Lung (tissue), 12 donors: ENCODE results near the gene CBFA2T2. TPM values are rescaled to one million over a fixed set of nuclear protein-coding genes. Genes with fewer than 3 reads are reported as not detected.

Experiments used
- ATAC-seq: fragments of 200-7000 bp; cut with Tn5 transposase; one replicate; pipeline ENCODE4 v1.9.1; 2020; ENCODE audit warnings: moderate number of reproducible peaks; ENCODE audit not compliant: insufficient read depth, low FRiP score
- DNase-seq, 3 donors: peaks; one replicate each; pipeline ENCODE4 v3.0.0-alpha.2; 2013 to 2017
- H3K27ac ChIP-seq, 2 donors: one replicate each; pipeline ENCODE4 v1.5.1; 2013; ENCODE audit warnings: mild to moderate bottlenecking in 2 of 2, moderate library complexity in 2 of 2, control low read depth in 1 of 2, inconsistent platforms in 1 of 2, low read depth in 1 of 2, low read length in 1 of 2
- H3K27me3 ChIP-seq, 3 donors: one replicate each; pipeline ENCODE4 v1.5.1; 2013; ENCODE audit warnings: low read length in 2 of 3; ENCODE audit not compliant: control insufficient read depth in 3 of 3, insufficient read depth in 3 of 3
- H3K36me3 ChIP-seq, 4 donors: one replicate each; pipeline ENCODE4 v1.5.1; 2013; ENCODE audit warnings: low read length in 4 of 4, mild to moderate bottlenecking in 1 of 4, moderate library complexity in 1 of 4; ENCODE audit not compliant: control insufficient read depth in 4 of 4, insufficient read depth in 4 of 4
- H3K4me1 ChIP-seq, 5 donors: one replicate each; pipeline ENCODE4 v1.5.1; 2013; ENCODE audit warnings: low read length in 5 of 5, mild to moderate bottlenecking in 2 of 5, moderate library complexity in 1 of 5; ENCODE audit not compliant: control insufficient read depth in 5 of 5, insufficient read depth in 5 of 5
- H3K4me3 ChIP-seq: one replicate; pipeline ENCODE4 v1.5.1; 2013; ENCODE audit warnings: mild to moderate bottlenecking, control low read depth, moderate library complexity
- H3K9ac ChIP-seq, 2 donors: one replicate each; pipeline ENCODE4 v1.5.1; 2013; ENCODE audit warnings: low read length in 2 of 2, control low read depth in 1 of 2; ENCODE audit not compliant: insufficient read depth in 1 of 2
- H3K9me3 ChIP-seq, 4 donors: one replicate each; pipeline ENCODE4 v1.5.1; 2013; ENCODE audit warnings: low read length in 3 of 4, mild to moderate bottlenecking in 1 of 4, moderate library complexity in 1 of 4; ENCODE audit not compliant: control insufficient read depth in 4 of 4, insufficient read depth in 3 of 4
- WGBS, 2 donors: extraction: QIAGEN DNeasy Blood & Tissue Kit; methylation state at CpG; one replicate each; pipeline ENCODE4 v1.1.7; 2013; 5-methylcytosine and 5-hydroxymethylcytosine counted together
- polyA plus RNA-seq, 2 donors: library from polyadenylated mRNA; stranded (reverse); fragments of 200-250 nt; gene quantifications; one replicate each; pipeline ENCODE4 v1.2.1, GENCODE V29; 2013
- total RNA-seq, 2 donors: library from RNA; depleted of rRNA in 1 of 2; stranded (reverse); fragments of >200 nt in 1 of 2; gene quantifications; one replicate each; pipeline ENCODE4 v1.2.1, GENCODE V29; 2014 to 2021
- TF ChIP-seq, protein P1 (sequence below): IDR thresholded peaks from 2 replicates; pipeline ENCODE4 v1.5.1; 2012; ENCODE audit warnings: mild to moderate bottlenecking; ENCODE audit errors: control extremely low read depth, extremely low read depth
- donor health status: control.
- donor health status: control.
- donor health status: Bipolar disorder and iron deficiency.
- donor health status: healthy.
- donor health status: DM: yes; HTN: yes; CAD: no.

CBFA2T2 gene
- total and polyA plus RNA-seq, 4 donors = 5.1 to 19.1 (median 8.2) TPM

GRCh38 chr20:33648396-33649004 is 158.6 kb downstream of the CBFA2T2 start:
- H3K27me3 ChIP-seq = no peaks in the 10 kb centered on the region
- no peak overlapping the region for H3K9ac ChIP-seq
- DNase-seq (no peak), ATAC-seq (no peak)
- WGBS, 2 donors = 86 to 92% methylated on average over 14 of the region's 14 CpGs
- TF ChIP-seq, protein P1, sequence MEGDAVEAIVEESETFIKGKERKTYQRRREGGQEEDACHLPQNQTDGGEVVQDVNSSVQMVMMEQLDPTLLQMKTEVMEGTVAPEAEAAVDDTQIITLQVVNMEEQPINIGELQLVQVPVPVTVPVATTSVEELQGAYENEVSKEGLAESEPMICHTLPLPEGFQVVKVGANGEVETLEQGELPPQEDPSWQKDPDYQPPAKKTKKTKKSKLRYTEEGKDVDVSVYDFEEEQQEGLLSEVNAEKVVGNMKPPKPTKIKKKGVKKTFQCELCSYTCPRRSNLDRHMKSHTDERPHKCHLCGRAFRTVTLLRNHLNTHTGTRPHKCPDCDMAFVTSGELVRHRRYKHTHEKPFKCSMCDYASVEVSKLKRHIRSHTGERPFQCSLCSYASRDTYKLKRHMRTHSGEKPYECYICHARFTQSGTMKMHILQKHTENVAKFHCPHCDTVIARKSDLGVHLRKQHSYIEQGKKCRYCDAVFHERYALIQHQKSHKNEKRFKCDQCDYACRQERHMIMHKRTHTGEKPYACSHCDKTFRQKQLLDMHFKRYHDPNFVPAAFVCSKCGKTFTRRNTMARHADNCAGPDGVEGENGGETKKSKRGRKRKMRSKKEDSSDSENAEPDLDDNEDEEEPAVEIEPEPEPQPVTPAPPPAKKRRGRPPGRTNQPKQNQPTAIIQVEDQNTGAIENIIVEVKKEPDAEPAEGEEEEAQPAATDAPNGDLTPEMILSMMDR = no peak
- no peaks in the 10 kb centered on the region for H3K9me3 ChIP-seq
- H3K4me1 ChIP-seq = peaks cover 0 to 22% (median 4%) of the 10 kb centered on the region in 5 donors
- H3K4me3 ChIP-seq = no peak overlapping the region
- H3K36me3 ChIP-seq = peaks cover 0 to 32% (median 19%) of the 10 kb centered on the region in 4 donors
- peak overlapping the region in 1 of 2 donors; percentile 4 for H3K27ac ChIP-seq

DNA sequence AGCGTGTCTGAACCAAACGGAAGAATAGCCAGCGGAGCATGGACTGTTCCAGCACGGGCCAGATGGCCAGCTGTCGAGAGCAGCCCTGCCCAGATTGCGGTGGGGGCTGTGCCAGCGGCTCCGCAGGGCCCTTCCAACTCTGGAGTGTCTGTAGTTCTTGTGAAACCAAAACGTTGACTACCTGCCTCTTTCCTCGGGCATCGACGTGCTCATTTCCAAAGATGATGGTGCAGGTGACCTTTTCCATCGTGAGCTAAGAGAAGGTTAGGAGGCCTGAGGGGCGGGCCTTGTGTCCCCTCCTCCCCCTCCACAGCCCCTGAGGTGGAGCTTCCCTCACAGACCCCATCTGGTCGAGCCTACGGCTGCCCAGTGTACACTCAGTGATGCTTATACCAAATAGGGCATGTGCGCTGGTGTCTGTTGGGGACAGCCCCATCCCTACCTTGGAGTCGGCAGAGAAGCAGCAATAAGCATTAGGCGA is 159.3 kb downstream of the CBFA2T2 start:
- DNase-seq = peak; percentile 53 to 71 (median 68)
- no peak overlapping the region for H3K9ac ChIP-seq
- no peaks in the 10 kb centered on the region for H3K9me3 ChIP-seq
- WGBS, 2 donors = 65 to 79% methylated on average over 19 of the region's 19 CpGs
- peaks cover 0 to 28% (median 6%) of the 10 kb centered on the region in 5 donors for H3K4me1 ChIP-seq
- H3K27me3 ChIP-seq = no peaks in the 10 kb centered on the region
- TF ChIP-seq, protein P1 = no peak
- H3K4me3 ChIP-seq = no peak overlapping the region
- ATAC-seq = no peak
- H3K36me3 ChIP-seq = peaks cover 0 to 27% (median 18%) of the 10 kb centered on the region in 4 donors
- peak overlapping the region in 1 of 2 donors; percentile 2 for H3K27ac ChIP-seq

DNA sequence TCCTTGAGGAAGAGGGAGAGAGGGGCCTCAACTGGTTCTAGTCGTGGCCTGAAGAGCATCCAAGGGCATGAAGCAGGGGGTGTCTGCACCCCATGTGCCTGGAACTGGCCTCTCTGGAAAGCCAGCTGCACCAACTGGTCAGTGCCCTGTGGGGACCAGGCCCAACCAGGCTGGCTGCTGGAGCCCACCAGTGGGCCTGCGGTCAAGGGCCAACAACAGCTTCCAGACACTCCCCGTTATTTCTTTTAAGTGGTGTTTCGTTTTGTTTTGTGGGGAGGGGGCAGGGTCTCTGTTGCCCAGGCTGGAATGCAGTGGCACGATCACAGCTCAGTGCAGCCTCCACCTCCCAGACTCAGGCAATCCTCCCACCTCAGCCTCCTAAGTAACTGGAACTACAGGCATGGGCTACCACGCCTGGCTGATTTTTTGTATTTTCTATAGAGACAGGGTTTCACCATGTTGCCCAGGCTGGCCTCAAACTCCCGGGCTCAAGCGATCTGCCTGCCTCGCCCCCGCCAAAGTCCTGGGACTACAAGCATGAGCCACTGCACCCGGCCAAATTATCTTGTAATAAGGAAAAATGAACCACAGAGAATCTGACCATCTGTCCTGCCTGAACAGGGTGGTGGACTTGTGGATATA is 160.3 kb downstream of the CBFA2T2 start:
- 88 to 93% methylated on average over 11 of the region's 11 CpGs for WGBS, 2 donors
- DNase-seq (no peak), ATAC-seq (no peak)
- TF ChIP-seq, protein P1 = no peak
- peaks cover 0 to 20% (median 10%) of the 10 kb centered on the region in 4 donors for H3K36me3 ChIP-seq
- no peak overlapping the region for H3K27ac ChIP-seq
- H3K4me3 ChIP-seq = no peak overlapping the region
- H3K4me1 ChIP-seq = peaks cover 0 to 32% (median 7%) of the 10 kb centered on the region in 5 donors
- H3K27me3 ChIP-seq = no peaks in the 10 kb centered on the region
- H3K9me3 ChIP-seq = no peaks in the 10 kb centered on the region
- no peak overlapping the region for H3K9ac ChIP-seq
